Body of pancreas (tissue), 4 donors: ENCODE measurements around the gene REV1.

Experiments used
- CTCF ChIP-seq, 7 experiments: fragments of 450-650 bp in 4 of 7; fragments of 200-600 bp in 3 of 7; sonication (generic) in 3 of 7; IDR thresholded peaks; one replicate each; pipeline ENCODE4 v1.5.1; 2016 to 2019; ENCODE audit warnings: antibody characterized with exemption in 7 of 7
- POLR2A ChIP-seq, 3 donors: fragments of 450-650 bp; IDR thresholded peaks; one replicate each; pipeline ENCODE4 v1.6.1; 2016; ENCODE audit warnings: antibody characterized with exemption in 3 of 3, mild to moderate bottlenecking in 2 of 3

DNA sequence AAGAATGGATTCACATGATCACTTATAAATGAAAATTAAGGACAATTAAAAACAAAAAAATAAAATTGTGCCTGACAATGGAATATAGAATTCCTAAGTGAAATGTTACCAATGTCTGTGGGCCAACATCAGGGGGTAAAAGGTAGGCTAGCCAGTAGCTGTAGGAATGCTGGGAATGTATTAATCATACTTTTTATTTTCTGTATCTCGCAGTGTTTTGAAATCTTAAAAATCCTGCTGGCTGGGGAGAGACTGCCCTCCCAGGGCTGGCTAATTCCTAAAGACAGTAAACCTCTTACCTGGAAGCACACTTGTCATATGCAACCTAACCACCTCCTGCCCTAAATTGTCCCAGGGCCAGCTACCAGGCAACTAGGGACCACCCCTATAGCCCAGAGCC is 69.8 kb downstream of the REV1 start:
- no peak for TF ChIP-seq POLR2A (IDR thresholded peaks at IDR 0.05)
- no peak for TF ChIP-seq CTCF (IDR thresholded peaks at IDR 0.05)
